HUDEP-2 (cell line): Measurements from ENCODE around the gene GPBAR1.

Experiments
- DNase-seq, 76 experiments: peaks; one replicate each; lab custom pipeline; 2025; ENCODE audit not compliant: unreplicated experiment in 76 of 76; lab: John Stamatoyannopoulos, UW

Gene GPBAR1

GRCh38 chr2:218282173-218282991 lies 21.6 kb downstream of the GPBAR1 start:
- DNase-seq, result no peak

GRCh38 chr2:218284106-218284811 lies 23.4 kb downstream of the GPBAR1 start:
- peak in 69 of 76 experiments; percentile 12 to 80 (median 54) for DNase-seq

GRCh38 chr2:218285604-218286003 lies 24.8 kb downstream of the GPBAR1 start:
- DNase-seq, result peak in 14 of 76 experiments; percentile 8 to 38 (median 24)

GRCh38 chr2:218286570-218287459 lies 26.0 kb downstream of the GPBAR1 start:
- peak in 75 of 76 experiments; percentile 55 to 98 (median 93) for DNase-seq

GRCh38 chr2:218289639-218290315 lies 29.0 kb downstream of the GPBAR1 start:
- peak in 22 of 76 experiments; percentile 7 to 57 (median 38) for DNase-seq

- peak in 11 of 76 experiments; percentile 12 to 53 (median 20) for DNase-seq
These were observed 29.8 kb downstream of the GPBAR1 start for GRCh38 chr2:218290316-218291261.

- peak in 3 of 76 experiments; percentile 18 to 50 (median 24) for DNase-seq
These were observed 30.7 kb downstream of the GPBAR1 start for GRCh38 chr2:218291318-218292047.

GRCh38 chr2:218292048-218293014 lies 31.5 kb downstream of the GPBAR1 start, which contains the start of gene TMBIM1:
TSS of gene TMBIM1 (minus strand) at chr2:218292503. CDS start at chr2:218282141, 10,362 bp downstream.
- DNase-seq, result peak in 68 of 76 experiments; percentile 21 to 83 (median 66)

- no peak for DNase-seq
These were observed 33.1 kb downstream of the GPBAR1 start for GRCh38 chr2:218293715-218294429.

- DNase-seq, result no peak
These were observed 33.7 kb downstream of the GPBAR1 start for GRCh38 chr2:218294430-218295022.

GRCh38 chr2:218295029-218295428 lies 34.2 kb downstream of the GPBAR1 start:
- no peak for DNase-seq

- DNase-seq, result no peak
These were observed 35.4 kb downstream of the GPBAR1 start for GRCh38 chr2:218296200-218296599.

- peak in 16 of 76 experiments; percentile 3 to 40 (median 23) for DNase-seq
These were observed 36.0 kb downstream of the GPBAR1 start for GRCh38 chr2:218296847-218297246.

GRCh38 chr2:218298314-218298875 lies 37.6 kb downstream of the GPBAR1 start:
- DNase-seq, result no peak

- DNase-seq, result no peak
These were observed 39.3 kb downstream of the GPBAR1 start for GRCh38 chr2:218300141-218300540.
